Measurements from ENCODE around the gene GRIP2.

Gene GRIP2

GRCh38 chr3:14497321-14497720 is 42.8 kb downstream of the GRIP2 start:
- H3K36me3 ChIP-seq (ENCODE audit: control insufficient read depth in 1 of 2, insufficient read depth in 2 of 2, low read length in 2 of 2) = peaks cover 0 to 3% of the 10 kb centered on the region in 2 donors
- no peaks in the 10 kb centered on the region for H3K27me3 ChIP-seq (ENCODE audit: low read depth, low read length)
- H3K4me1 ChIP-seq (ENCODE audit: control insufficient read depth in 1 of 2, insufficient read depth in 2 of 2, low read length in 2 of 2) = no peaks in the 10 kb centered on the region
- no peak overlapping the region for H3K27ac ChIP-seq (ENCODE audit: low read length)
- H3K4me3 ChIP-seq (ENCODE audit: low read depth in 1 of 2, low read length in 2 of 2) = no peak overlapping the region
- H3K9me3 ChIP-seq (ENCODE audit: control insufficient read depth in 1 of 2, low read length in 2 of 2) = peaks cover 0 to 13% of the 10 kb centered on the region in 2 donors

GRCh38 chr3:14496351-14496750 is 43.8 kb downstream of the GRIP2 start:
- Histone ChIP-seq H3K9me3 (ENCODE audit: control insufficient read depth in 1 of 2, low read length in 2 of 2) (peaks cover 0 to 9% of the 10 kb centered on the region in 2 donors), H3K27ac (ENCODE audit: low read length) (no peak overlapping the region), H3K27me3 (ENCODE audit: low read depth, low read length) (no peaks in the 10 kb centered on the region), H3K4me3 (ENCODE audit: low read depth in 1 of 2, low read length in 2 of 2) (no peak overlapping the region), H3K4me1 (ENCODE audit: control insufficient read depth in 1 of 2, insufficient read depth in 2 of 2, low read length in 2 of 2) (no peaks in the 10 kb centered on the region), H3K36me3 (ENCODE audit: control insufficient read depth in 1 of 2, insufficient read depth in 2 of 2, low read length in 2 of 2) (peaks cover 0 to 3% of the 10 kb centered on the region in 2 donors)

GRCh38 chr3:14494973-14495300 is 45.2 kb downstream of the GRIP2 start:
- H3K4me3 ChIP-seq (ENCODE audit: low read depth in 1 of 2, low read length in 2 of 2) = no peak overlapping the region
- H3K9me3 ChIP-seq (ENCODE audit: control insufficient read depth in 1 of 2, low read length in 2 of 2) = no peaks in the 10 kb centered on the region
- no peaks in the 10 kb centered on the region for H3K4me1 ChIP-seq (ENCODE audit: control insufficient read depth in 1 of 2, insufficient read depth in 2 of 2, low read length in 2 of 2)
- H3K27ac ChIP-seq (ENCODE audit: low read length) = no peak overlapping the region
- no peaks in the 10 kb centered on the region for H3K27me3 ChIP-seq (ENCODE audit: low read depth, low read length)
- peaks cover 0 to 3% of the 10 kb centered on the region in 2 donors for H3K36me3 ChIP-seq (ENCODE audit: control insufficient read depth in 1 of 2, insufficient read depth in 2 of 2, low read length in 2 of 2)

- no peak overlapping the region for H3K27ac ChIP-seq (ENCODE audit: low read length)
- no peaks in the 10 kb centered on the region for H3K9me3 ChIP-seq (ENCODE audit: control insufficient read depth in 1 of 2, low read length in 2 of 2)
- no peak overlapping the region for H3K4me3 ChIP-seq (ENCODE audit: low read depth in 1 of 2, low read length in 2 of 2)
- no peaks in the 10 kb centered on the region for H3K4me1 ChIP-seq (ENCODE audit: control insufficient read depth in 1 of 2, insufficient read depth in 2 of 2, low read length in 2 of 2)
- peaks cover 0 to 3% of the 10 kb centered on the region in 2 donors for H3K36me3 ChIP-seq (ENCODE audit: control insufficient read depth in 1 of 2, insufficient read depth in 2 of 2, low read length in 2 of 2)
- H3K27me3 ChIP-seq (ENCODE audit: low read depth, low read length) = no peaks in the 10 kb centered on the region
These were observed 45.7 kb downstream of the GRIP2 start for GRCh38 chr3:14494279-14494972.

- Histone ChIP-seq H3K4me3 (ENCODE audit: low read depth in 1 of 2, low read length in 2 of 2) (no peak overlapping the region), H3K36me3 (ENCODE audit: control insufficient read depth in 1 of 2, insufficient read depth in 2 of 2, low read length in 2 of 2) (peaks cover 0 to 6% of the 10 kb centered on the region in 2 donors), H3K4me1 (ENCODE audit: control insufficient read depth in 1 of 2, insufficient read depth in 2 of 2, low read length in 2 of 2) (peaks cover 0 to 2% of the 10 kb centered on the region in 2 donors), H3K9me3 (ENCODE audit: control insufficient read depth in 1 of 2, low read length in 2 of 2) (no peaks in the 10 kb centered on the region), H3K27ac (ENCODE audit: low read length) (no peak overlapping the region), H3K27me3 (ENCODE audit: low read depth, low read length) (no peaks in the 10 kb centered on the region)
These were observed 46.9 kb downstream of the GRIP2 start for GRCh38 chr3:14492948-14493881.

- H3K27me3 ChIP-seq (ENCODE audit: low read depth, low read length) = no peaks in the 10 kb centered on the region
- H3K36me3 ChIP-seq (ENCODE audit: control insufficient read depth in 1 of 2, insufficient read depth in 2 of 2, low read length in 2 of 2) = peaks cover 4 to 9% of the 10 kb centered on the region in 2 donors
- H3K27ac ChIP-seq (ENCODE audit: low read length) = no peak overlapping the region
These were observed 48.5 kb downstream of the GRIP2 start for GRCh38 chr3:14491396-14492190.

GRCh38 chr3:14490831-14491230 is 49.3 kb downstream of the GRIP2 start:
- Histone ChIP-seq H3K27me3 (ENCODE audit: low read depth, low read length) (no peaks in the 10 kb centered on the region), H3K9me3 (ENCODE audit: control insufficient read depth in 1 of 2, low read length in 2 of 2) (no peaks in the 10 kb centered on the region), H3K27ac (ENCODE audit: low read length) (no peak overlapping the region), H3K4me3 (ENCODE audit: low read depth in 1 of 2, low read length in 2 of 2) (no peak overlapping the region), H3K4me1 (ENCODE audit: control insufficient read depth in 1 of 2, insufficient read depth in 2 of 2, low read length in 2 of 2) (peaks cover 0 to 4% of the 10 kb centered on the region in 2 donors), H3K36me3 (ENCODE audit: control insufficient read depth in 1 of 2, insufficient read depth in 2 of 2, low read length in 2 of 2) (peaks cover 4 to 17% of the 10 kb centered on the region in 2 donors)

More at GRCh38 chr3:14491396-14492190, 48.5 kb downstream of the GRIP2 start:
- Histone ChIP-seq H3K4me3 (ENCODE audit: low read depth in 1 of 2, low read length in 2 of 2) (no peak overlapping the region), H3K4me1 (ENCODE audit: control insufficient read depth in 1 of 2, insufficient read depth in 2 of 2, low read length in 2 of 2) (peaks cover 0 to 4% of the 10 kb centered on the region in 2 donors), H3K9me3 (ENCODE audit: control insufficient read depth in 1 of 2, low read length in 2 of 2) (no peaks in the 10 kb centered on the region)

GRCh38 chr3:14490255-14490654 is 49.9 kb downstream of the GRIP2 start:
- no peaks in the 10 kb centered on the region for H3K9me3 ChIP-seq (ENCODE audit: control insufficient read depth in 1 of 2, low read length in 2 of 2)
- no peaks in the 10 kb centered on the region for H3K27me3 ChIP-seq (ENCODE audit: low read depth, low read length)
- peaks cover 0 to 4% of the 10 kb centered on the region in 2 donors for H3K4me1 ChIP-seq (ENCODE audit: control insufficient read depth in 1 of 2, insufficient read depth in 2 of 2, low read length in 2 of 2)
- no peak overlapping the region for H3K4me3 ChIP-seq (ENCODE audit: low read depth in 1 of 2, low read length in 2 of 2)
- peaks cover 4 to 23% of the 10 kb centered on the region in 2 donors for H3K36me3 ChIP-seq (ENCODE audit: control insufficient read depth in 1 of 2, insufficient read depth in 2 of 2, low read length in 2 of 2)
- H3K27ac ChIP-seq (ENCODE audit: low read length) = no peak overlapping the region

- H3K27me3 ChIP-seq (ENCODE audit: low read depth, low read length) = no peaks in the 10 kb centered on the region
- H3K9me3 ChIP-seq (ENCODE audit: control insufficient read depth in 1 of 2, low read length in 2 of 2) = no peaks in the 10 kb centered on the region
- H3K36me3 ChIP-seq (ENCODE audit: control insufficient read depth in 1 of 2, insufficient read depth in 2 of 2, low read length in 2 of 2) = peaks cover 4 to 26% of the 10 kb centered on the region in 2 donors
- H3K27ac ChIP-seq (ENCODE audit: low read length) = no peak overlapping the region
- H3K4me3 ChIP-seq (ENCODE audit: low read depth in 1 of 2, low read length in 2 of 2) = no peak overlapping the region
- peaks cover 0 to 4% of the 10 kb centered on the region in 2 donors for H3K4me1 ChIP-seq (ENCODE audit: control insufficient read depth in 1 of 2, insufficient read depth in 2 of 2, low read length in 2 of 2)
These were observed 50.5 kb downstream of the GRIP2 start for GRCh38 chr3:14489641-14490040.

GRCh38 chr3:14488286-14489041 is 51.7 kb downstream of the GRIP2 start:
- Histone ChIP-seq H3K4me3 (ENCODE audit: low read depth in 1 of 2, low read length in 2 of 2) (no peak overlapping the region), H3K9me3 (ENCODE audit: control insufficient read depth in 1 of 2, low read length in 2 of 2) (no peaks in the 10 kb centered on the region), H3K27me3 (ENCODE audit: low read depth, low read length) (no peaks in the 10 kb centered on the region), H3K4me1 (ENCODE audit: control insufficient read depth in 1 of 2, insufficient read depth in 2 of 2, low read length in 2 of 2) (peaks cover 0 to 4% of the 10 kb centered on the region in 2 donors), H3K27ac (ENCODE audit: low read length) (no peak overlapping the region), H3K36me3 (ENCODE audit: control insufficient read depth in 1 of 2, insufficient read depth in 2 of 2, low read length in 2 of 2) (peaks cover 4 to 30% of the 10 kb centered on the region in 2 donors)

All from muscle layer of duodenum (tissue), 2 donors.